ENCODE measurements around the gene TCERG1L.

Gene TCERG1L

GRCh38 chr10:131257027-131257426 lies 54.5 kb downstream of the TCERG1L start:
- ChIA-PET POLR2A (no interaction called here), CTCF (no interaction called here)
- no peak overlapping the region for H3K4me3 ChIP-seq (ENCODE audit: low read depth, low read length)
- no peak for TF ChIP-seq CTCF (IDR thresholded peaks at IDR 0.05; ENCODE audit: insufficient read depth, low read length, missing control alignments)
- DNase-seq (ENCODE audit: low read depth, low spot score), result no peak

- no peak overlapping the region for H3K4me3 ChIP-seq (ENCODE audit: low read depth, low read length)
- no peak for DNase-seq (ENCODE audit: low read depth, low spot score)
- CTCF ChIA-PET, result no interaction called here
- POLR2A ChIA-PET, result no interaction called here
- TF ChIP-seq CTCF (IDR thresholded peaks at IDR 0.05; ENCODE audit: insufficient read depth, low read length, missing control alignments), result no peak
These were observed 56.7 kb downstream of the TCERG1L start for GRCh38 chr10:131254859-131255252.

- TF ChIP-seq CTCF (IDR thresholded peaks at IDR 0.05; ENCODE audit: insufficient read depth, low read length, missing control alignments), result no peak
- CTCF ChIA-PET, result no interaction called here
- POLR2A ChIA-PET, result no interaction called here
- no peak for DNase-seq (ENCODE audit: low read depth, low spot score)
- H3K4me3 ChIP-seq (ENCODE audit: low read depth, low read length), result no peak overlapping the region
These were observed 57.3 kb downstream of the TCERG1L start for GRCh38 chr10:131253931-131254858.

- ChIA-PET CTCF (no interaction called here), POLR2A (no interaction called here)
- TF ChIP-seq CTCF (IDR thresholded peaks at IDR 0.05; ENCODE audit: insufficient read depth, low read length, missing control alignments), result no peak
- no peak for DNase-seq (ENCODE audit: low read depth, low spot score)
- no peak overlapping the region for H3K4me3 ChIP-seq (ENCODE audit: low read depth, low read length)
These were observed 58.8 kb downstream of the TCERG1L start for GRCh38 chr10:131252567-131253276.

GRCh38 chr10:131251146-131251541 lies 60.4 kb downstream of the TCERG1L start:
- CTCF ChIA-PET, result no interaction called here

More at GRCh38 chr10:131251146-131251541, 60.4 kb downstream of the TCERG1L start:
- no peak for DNase-seq (ENCODE audit: low read depth, low spot score)
- TF ChIP-seq CTCF (IDR thresholded peaks at IDR 0.05; ENCODE audit: insufficient read depth, low read length, missing control alignments), result no peak
- POLR2A ChIA-PET, result no interaction called here
- no peak overlapping the region for H3K4me3 ChIP-seq (ENCODE audit: low read depth, low read length)

Measured in AG04449 (cell line).